SKM-1 treated with dmso at 0.1 percent for 144 hours (cell line): ENCODE data around the gene FAM171A1.
"Not testable (repeated sequence)": the region's sequence is repeated elsewhere in the genome, so short reads cannot be mapped to it uniquely, and the experiment has no call there.

Experiments
- DNase-seq: peaks from one replicate; lab custom pipeline; 2025; ENCODE audit not compliant: unreplicated experiment; lab: John Stamatoyannopoulos, UW

The FAM171A1 gene

GRCh38 chr10:15214237-15214636 is 156.9 kb downstream of the FAM171A1 start:
- DNase-seq = no peak

GRCh38 chr10:15213461-15213861 is 157.6 kb downstream of the FAM171A1 start:
- no peak for DNase-seq

GRCh38 chr10:15211464-15211979 is 159.6 kb downstream of the FAM171A1 start:
- no peak for DNase-seq

- DNase-seq = no peak
These were observed 160.6 kb downstream of the FAM171A1 start for GRCh38 chr10:15210521-15210920.

GRCh38 chr10:15209827-15210509 is 161.1 kb downstream of the FAM171A1 start:
- no peak for DNase-seq

GRCh38 chr10:15208221-15208620 is 162.9 kb downstream of the FAM171A1 start:
- no peak for DNase-seq

- DNase-seq = not testable (repeated sequence)
These were observed 163.7 kb downstream of the FAM171A1 start for GRCh38 chr10:15207410-15207809.

- DNase-seq = no peak
These were observed 168.4 kb downstream of the FAM171A1 start for GRCh38 chr10:15202639-15203038.

GRCh38 chr10:15202301-15202621 is 168.8 kb downstream of the FAM171A1 start:
- DNase-seq = not testable (repeated sequence)

- no peak for DNase-seq
These were observed 169.3 kb downstream of the FAM171A1 start for GRCh38 chr10:15201589-15202300.

- no peak for DNase-seq
These were observed 170.5 kb downstream of the FAM171A1 start for GRCh38 chr10:15200626-15201025.

- DNase-seq = no peak
These were observed 173.2 kb downstream of the FAM171A1 start for GRCh38 chr10:15197911-15198310.

GRCh38 chr10:15197276-15197675 is 173.8 kb downstream of the FAM171A1 start:
- no peak for DNase-seq

- DNase-seq = no peak
These were observed 174.9 kb downstream of the FAM171A1 start for GRCh38 chr10:15196021-15196834.

GRCh38 chr10:15189133-15189885 is 181.8 kb downstream of the FAM171A1 start:
- peak; percentile 0 for DNase-seq

- no peak for DNase-seq
These were observed 182.5 kb downstream of the FAM171A1 start for GRCh38 chr10:15188603-15189002.

GRCh38 chr10:15183689-15184481 is 187.2 kb downstream of the FAM171A1 start:
- DNase-seq = no peak

GRCh38 chr10:15182540-15183207 is 188.4 kb downstream of the FAM171A1 start:
- DNase-seq = no peak

- DNase-seq = no peak
These were observed 189.4 kb downstream of the FAM171A1 start for GRCh38 chr10:15181576-15182156.
